GM12878 (cell line): ENCODE data around the gene GPR75.

Source experiments
- BACH1 ChIP-seq: fragments of 450-650 bp; IDR thresholded peaks from 2 replicates; pipeline ENCODE4 v1.6.1; 2017; ENCODE audit warnings: mild to moderate bottlenecking, borderline replicate concordance
- CTCF ChIP-seq, 3 experiments: IDR thresholded peaks in 2 of 3; conservative IDR thresholded peaks in 1 of 3; 2 replicates each; pipeline ENCODE4 v1.5.1; 2011; ENCODE audit warnings: low read depth in 3 of 3, low read length in 3 of 3, mild to moderate bottlenecking in 3 of 3, control low read depth in 2 of 3, moderate library complexity in 2 of 3, inconsistent platforms in 1 of 3, mixed read lengths in 1 of 3; ENCODE audit not compliant: control insufficient read depth in 2 of 3, insufficient read depth in 1 of 3; ENCODE audit errors: extremely low read depth in 1 of 3
- EP300 ChIP-seq, 2 experiments: fragments of 150-350 bp in 1 of 2; IDR thresholded peaks; 2 replicates each; pipeline ENCODE4 v1.6.1; 2011 to 2012; ENCODE audit warnings: low read depth in 2 of 2, low read length in 2 of 2, borderline replicate concordance in 1 of 2, improper control_type of control experiment in 1 of 2, inconsistent platforms in 1 of 2; ENCODE audit not compliant: control insufficient read depth in 1 of 2
- ETV6 ChIP-seq, 2 experiments: fragments of 450-650 bp in 1 of 2; IDR thresholded peaks in 1 of 2; conservative IDR thresholded peaks in 1 of 2; 2 replicates each; pipeline ENCODE4 v1.6.1; 2014; ENCODE audit warnings: antibody characterized with exemption in 1 of 2, borderline replicate concordance in 1 of 2, low read depth in 1 of 2, mild to moderate bottlenecking in 1 of 2, moderate library complexity in 1 of 2
- EZH2 ChIP-seq: IDR thresholded peaks from 2 replicates; pipeline ENCODE4 v1.6.1; 2012; ENCODE audit warnings: low read depth, mild to moderate bottlenecking, control low read depth, inconsistent platforms, low read length, borderline replicate concordance; ENCODE audit not compliant: control insufficient read depth
- HDAC2 ChIP-seq: fragments of 200-600 bp; sonication (generic); IDR thresholded peaks from 2 replicates; pipeline ENCODE4 v1.6.1; 2017
- NBN ChIP-seq: fragments of 450-650 bp; IDR thresholded peaks from 2 replicates; pipeline ENCODE4 v1.6.1; 2016
- POU2F2 ChIP-seq: IDR thresholded peaks from 3 replicates; pipeline ENCODE4 v1.6.1; 2011; ENCODE audit warnings: low read depth, mild to moderate bottlenecking, low read length, borderline replicate concordance
- SIX5 ChIP-seq: IDR thresholded peaks from 2 replicates; pipeline ENCODE4 v1.6.1; 2011; ENCODE audit warnings: mild to moderate bottlenecking, low read depth, low read length, moderate library complexity; ENCODE audit not compliant: severe bottlenecking
- SKIL ChIP-seq: fragments of 450-650 bp; IDR thresholded peaks from 2 replicates; pipeline ENCODE4 v1.6.1; 2017; ENCODE audit warnings: mild to moderate bottlenecking, low read depth, inconsistent platforms; ENCODE audit not compliant: poor library complexity, severe bottlenecking

GRCh38 chr2:53856272-53856671 is 3.5 kb downstream of the GPR75 start:
- TF ChIP-seq EZH2: no peak
- no peak for TF ChIP-seq BACH1
- TF ChIP-seq CTCF (IDR thresholded peaks at IDR 0.05 in 2 of 3, conservative IDR thresholded peaks at IDR 0.05 in 1 of 3; ENCODE audit: control insufficient read depth in 2 of 3, extremely low read depth in 1 of 3, insufficient read depth in 1 of 3, low read depth in 3 of 3, low read length in 3 of 3): no peak
- no peak for TF ChIP-seq POU2F2
- no peak for TF ChIP-seq SKIL
- no peak for TF ChIP-seq EP300 (IDR thresholded peaks at IDR 0.05; ENCODE audit: borderline replicate concordance in 1 of 2, control insufficient read depth in 1 of 2, low read depth in 2 of 2, low read length in 2 of 2)
- TF ChIP-seq ETV6 (conservative IDR thresholded peaks at IDR 0.05 in 1 of 2, IDR thresholded peaks at IDR 0.05 in 1 of 2; ENCODE audit: borderline replicate concordance in 1 of 2, low read depth in 1 of 2): no peak
- TF ChIP-seq HDAC2: no peak
- TF ChIP-seq SIX5: no peak
- no peak for TF ChIP-seq NBN
